HG03095 (cell line): ENCODE measurements around the gene FLOT2.
A peak's percentile ranks its signal among the peaks of the same experiment; 100 is the strongest.
"Not testable (repeated sequence)": the region's sequence is repeated elsewhere in the genome, so short reads cannot be mapped to it uniquely, and the experiment has no call there.

Experiments
- ATAC-seq: cut with Tn5 transposase; IDR thresholded peaks from one replicate; pipeline ENCODE4 v1.9.1; 2021; ENCODE audit warnings: moderate library complexity; ENCODE audit not compliant: unreplicated experiment

The FLOT2 gene

DNA sequence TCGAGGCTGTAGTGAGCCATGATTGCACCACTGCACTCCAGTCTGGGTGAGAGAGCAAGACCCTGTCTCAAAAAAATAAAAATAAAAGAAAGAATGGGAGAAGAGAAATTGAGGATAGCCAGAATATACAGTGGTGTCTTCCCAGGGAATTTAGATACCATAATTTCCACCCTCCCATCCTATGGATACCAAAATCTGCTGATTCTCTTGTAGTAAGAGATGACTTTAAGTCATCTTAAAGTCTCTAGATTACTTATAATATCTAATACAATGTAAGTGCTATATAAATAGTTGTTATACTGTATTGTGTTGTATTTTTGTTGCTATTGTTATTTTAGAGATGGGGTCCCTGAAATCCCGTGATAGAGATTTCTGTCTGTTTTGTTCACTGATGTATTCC lies 44.2 kb downstream of the FLOT2 start:
- no peak for ATAC-seq

DNA sequence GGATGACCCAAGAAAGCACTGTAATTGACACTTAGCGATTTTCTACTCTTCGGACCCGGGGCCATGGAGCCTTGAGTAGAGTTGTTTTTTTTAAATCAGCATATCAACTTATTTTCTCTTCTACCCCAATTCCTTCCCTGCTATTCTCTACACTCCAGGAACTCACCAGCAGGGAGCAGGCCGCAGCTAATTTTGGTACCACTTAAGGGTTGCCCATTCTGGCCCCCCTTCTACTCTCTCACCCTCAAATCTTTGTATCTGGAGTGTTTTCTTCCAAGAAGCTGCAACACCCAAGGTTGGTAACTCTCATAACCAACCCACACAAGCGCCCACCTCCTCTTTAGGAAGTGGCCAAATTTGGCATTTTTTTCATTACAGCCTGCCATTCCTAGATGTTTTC lies 48.3 kb downstream of the FLOT2 start:
- ATAC-seq, result no peak

DNA sequence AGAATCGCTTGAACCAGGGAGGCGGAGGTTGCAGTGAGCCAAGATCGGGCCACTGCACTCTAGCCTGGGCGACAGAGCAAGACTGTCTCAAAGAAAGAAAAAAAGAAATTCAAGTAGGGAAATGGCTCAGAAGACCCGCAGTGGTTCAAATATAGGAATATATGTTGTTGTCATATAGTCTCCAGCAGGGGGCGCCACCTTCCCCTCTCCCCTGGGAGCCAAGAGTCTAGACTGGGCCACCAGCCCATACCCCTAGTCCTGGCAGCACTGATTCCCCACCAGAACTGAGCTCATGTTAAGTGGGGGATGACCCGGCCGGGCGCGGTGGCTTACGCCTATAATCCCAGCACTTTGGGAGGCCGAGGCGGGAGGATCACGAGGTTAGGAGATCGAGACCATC lies 48.9 kb downstream of the FLOT2 start:
- ATAC-seq, result not testable (repeated sequence)

DNA sequence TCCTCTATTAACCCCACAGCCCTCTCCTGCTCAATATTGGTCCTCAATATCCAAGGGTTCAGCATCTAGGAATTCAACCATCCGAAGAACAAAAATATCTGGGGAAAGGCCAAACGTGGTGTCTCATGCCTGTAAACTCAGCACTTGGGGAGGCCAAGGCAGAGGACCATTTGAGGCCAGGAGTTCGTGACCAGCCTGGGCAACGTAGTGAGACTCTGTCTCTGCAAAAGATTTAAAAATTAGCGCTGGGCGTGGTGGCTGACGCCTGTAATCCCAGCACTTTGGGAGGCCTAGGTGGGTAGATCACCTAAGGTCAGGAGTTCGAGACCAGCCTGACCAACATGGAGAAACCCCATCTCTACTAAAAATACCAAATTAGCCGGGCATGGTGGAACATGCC lies 50.8 kb downstream of the FLOT2 start:
- ATAC-seq, result not testable (repeated sequence)

DNA sequence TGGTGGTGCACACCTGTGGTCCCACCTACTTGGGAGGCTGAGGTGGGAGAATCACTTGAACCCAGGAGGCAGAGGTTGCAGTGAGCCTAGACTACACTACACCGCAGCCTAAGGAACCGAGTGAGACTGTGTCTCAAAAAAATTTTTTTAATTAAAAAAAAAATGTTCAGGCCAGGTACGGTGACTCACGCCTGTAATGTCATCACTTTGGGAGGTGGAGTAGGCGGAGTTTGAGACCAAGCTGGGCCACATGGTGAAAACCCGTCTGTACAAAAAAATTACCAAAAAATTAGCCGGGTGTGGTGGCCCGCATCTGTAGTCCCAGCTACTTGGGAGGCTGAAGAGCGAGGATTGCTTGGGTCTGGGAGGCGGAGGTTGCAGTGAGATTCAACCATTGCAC lies 51.3 kb downstream of the FLOT2 start:
- ATAC-seq, result no peak

DNA sequence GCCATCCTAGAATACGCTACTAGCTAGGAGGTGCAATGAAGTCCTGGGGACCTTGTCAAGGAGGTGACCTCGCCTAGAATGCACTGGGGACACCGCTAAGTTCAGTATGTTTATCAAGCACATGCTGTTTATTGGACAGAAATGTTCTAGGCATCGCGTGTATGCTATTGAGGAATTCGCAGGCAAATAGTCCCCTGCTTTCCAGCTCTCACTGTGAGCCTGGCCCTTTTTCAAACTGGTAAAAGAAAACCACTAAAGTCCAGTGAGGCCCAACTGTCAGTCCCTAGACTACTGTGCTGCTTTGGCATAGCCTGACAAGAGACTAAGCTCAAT lies 53.8 kb downstream of the FLOT2 start:
- no peak for ATAC-seq

DNA sequence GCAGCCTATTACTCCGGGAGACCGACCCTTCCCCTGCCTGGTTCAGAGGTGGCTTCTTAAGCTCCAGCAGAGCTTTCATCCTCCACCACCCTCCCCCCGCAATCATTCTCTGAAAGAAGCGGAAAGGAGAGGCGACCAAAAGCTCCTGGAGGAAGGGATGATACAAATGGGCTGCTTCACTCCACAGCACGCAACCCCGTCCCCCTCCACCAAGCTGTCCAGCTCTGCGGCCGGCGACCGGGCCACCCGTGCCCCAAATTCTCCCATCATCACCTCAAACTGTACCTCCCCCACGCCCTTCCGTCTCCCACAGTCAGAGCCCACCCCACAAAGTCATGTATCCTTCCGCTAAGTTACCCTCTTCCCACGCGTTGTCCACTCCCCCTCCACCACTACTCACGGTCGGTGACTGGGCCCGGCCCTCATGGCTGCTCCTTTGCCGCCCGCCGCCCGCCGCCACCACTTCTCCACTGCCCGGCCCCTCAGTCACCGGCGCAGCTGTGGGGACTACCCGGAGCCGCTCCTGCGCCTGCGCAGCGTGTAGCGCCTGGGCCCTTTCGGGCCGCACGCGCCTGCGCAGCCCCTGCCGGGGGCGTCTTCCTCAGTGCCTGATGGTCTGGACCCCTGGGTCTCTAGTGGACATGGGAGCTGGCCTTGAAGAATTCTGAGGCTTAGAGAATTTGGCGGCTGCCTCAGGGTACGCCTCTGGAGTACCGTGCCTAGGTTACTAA lies 55.1 kb downstream of the FLOT2 start, which contains the start of gene FAM222B:
FAM222B (minus strand) TSS at position 509 of the 731 bp plus-strand sequence. CDS start 76,123 bp downstream, outside the sequence.
- peak; percentile 73 for ATAC-seq

DNA sequence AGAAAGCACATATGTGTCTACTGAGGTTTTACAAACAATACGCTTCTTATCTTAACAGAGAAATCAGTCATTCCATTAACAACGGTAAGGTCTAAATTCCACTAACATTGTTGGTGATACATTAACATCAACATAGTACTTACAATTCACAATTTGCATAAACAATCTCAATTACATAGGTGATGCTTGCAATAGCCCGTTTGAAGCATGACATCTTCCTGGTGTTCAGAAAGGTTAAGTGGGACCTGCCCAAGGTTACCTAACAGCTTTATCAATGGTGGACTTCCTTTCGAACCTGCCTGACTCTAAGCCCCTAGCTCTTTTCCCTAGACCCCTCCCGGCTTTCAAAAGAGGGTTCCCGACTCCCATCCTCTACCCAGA lies 55.6 kb downstream of the FLOT2 start:
- ATAC-seq, result no peak

DNA sequence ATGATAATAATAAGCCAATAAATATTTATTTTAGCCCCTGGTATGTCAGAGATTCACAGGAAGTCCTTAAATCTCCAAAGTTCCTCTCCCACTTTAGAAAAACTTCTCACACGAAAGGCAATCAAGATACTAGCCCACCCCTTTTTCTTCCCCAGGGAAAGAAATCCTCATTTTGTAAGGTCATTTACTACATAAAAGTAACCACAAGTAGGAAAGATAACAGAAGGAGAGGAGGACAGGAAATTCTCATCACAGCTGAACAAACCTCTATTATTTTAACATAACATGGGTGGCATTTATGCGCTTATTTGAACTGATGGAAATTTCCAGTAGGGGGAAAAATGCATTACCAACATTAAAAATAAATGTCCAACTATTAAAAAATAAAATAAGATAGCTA lies 58.3 kb downstream of the FLOT2 start:
- ATAC-seq, result no peak

DNA sequence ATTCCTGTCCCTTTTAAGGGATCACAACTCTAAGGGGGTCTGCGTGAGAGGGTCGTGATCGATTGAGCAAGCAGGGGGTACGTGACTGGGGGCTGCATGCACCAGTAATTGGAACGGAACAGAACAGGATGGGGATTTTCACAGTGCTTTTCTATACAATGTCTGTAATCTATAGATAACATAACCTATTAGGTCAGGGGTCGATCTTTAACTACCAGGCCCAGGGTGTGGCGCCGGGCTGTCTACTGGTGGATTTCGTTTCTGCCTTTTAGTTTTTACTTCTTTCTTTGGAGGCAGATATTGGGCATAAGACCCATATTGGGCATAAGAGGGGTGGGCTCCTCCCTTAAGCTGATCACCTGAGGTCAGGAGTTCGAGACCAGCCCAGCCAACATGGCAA lies 61.0 kb downstream of the FLOT2 start:
- not testable (repeated sequence) for ATAC-seq

DNA sequence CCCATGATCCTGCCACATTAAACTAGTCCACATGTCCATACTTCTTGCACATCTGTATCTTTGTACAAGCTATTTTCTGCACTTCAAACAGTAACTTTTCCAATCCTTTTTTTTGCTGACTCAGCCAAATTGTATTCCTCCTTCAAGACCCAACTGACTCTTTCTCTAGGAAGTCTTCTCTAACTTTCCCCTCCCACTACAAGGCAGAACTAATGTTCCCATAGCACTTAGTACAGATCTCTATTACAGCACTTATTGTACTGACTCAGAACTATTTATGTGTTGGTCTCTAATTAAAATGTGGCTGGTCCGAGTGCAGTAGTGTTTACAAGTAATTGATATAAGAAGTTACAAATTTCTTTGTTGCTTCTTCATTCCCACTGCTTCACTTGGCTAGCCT lies 63.1 kb downstream of the FLOT2 start:
- no peak for ATAC-seq
